GM12864 (cell line): ENCODE results near the gene SRGAP3.

ENCODE experiments used
- DNase-seq: peaks from one replicate; pipeline ENCODE4 v3.0.0-alpha.2; 2011; ENCODE audit warnings: low read depth
- H3K4me3 ChIP-seq: 2 replicates; pipeline ENCODE4 v1.5.1; 2011; ENCODE audit warnings: mild to moderate bottlenecking, low read depth, low read length, control low read depth
- TF ChIP-seq, protein P1 (sequence below): IDR thresholded peaks from 2 replicates; pipeline ENCODE4 v1.5.1; 2011; ENCODE audit warnings: low read depth, mild to moderate bottlenecking, moderate library complexity, low read length, control low read depth, inconsistent platforms; ENCODE audit errors: missing control alignments

Gene SRGAP3

GRCh38 chr3:9222049-9222448 lies 27.4 kb downstream of the SRGAP3 start:
- TF ChIP-seq, protein P1, sequence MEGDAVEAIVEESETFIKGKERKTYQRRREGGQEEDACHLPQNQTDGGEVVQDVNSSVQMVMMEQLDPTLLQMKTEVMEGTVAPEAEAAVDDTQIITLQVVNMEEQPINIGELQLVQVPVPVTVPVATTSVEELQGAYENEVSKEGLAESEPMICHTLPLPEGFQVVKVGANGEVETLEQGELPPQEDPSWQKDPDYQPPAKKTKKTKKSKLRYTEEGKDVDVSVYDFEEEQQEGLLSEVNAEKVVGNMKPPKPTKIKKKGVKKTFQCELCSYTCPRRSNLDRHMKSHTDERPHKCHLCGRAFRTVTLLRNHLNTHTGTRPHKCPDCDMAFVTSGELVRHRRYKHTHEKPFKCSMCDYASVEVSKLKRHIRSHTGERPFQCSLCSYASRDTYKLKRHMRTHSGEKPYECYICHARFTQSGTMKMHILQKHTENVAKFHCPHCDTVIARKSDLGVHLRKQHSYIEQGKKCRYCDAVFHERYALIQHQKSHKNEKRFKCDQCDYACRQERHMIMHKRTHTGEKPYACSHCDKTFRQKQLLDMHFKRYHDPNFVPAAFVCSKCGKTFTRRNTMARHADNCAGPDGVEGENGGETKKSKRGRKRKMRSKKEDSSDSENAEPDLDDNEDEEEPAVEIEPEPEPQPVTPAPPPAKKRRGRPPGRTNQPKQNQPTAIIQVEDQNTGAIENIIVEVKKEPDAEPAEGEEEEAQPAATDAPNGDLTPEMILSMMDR, result no peak

DNA sequence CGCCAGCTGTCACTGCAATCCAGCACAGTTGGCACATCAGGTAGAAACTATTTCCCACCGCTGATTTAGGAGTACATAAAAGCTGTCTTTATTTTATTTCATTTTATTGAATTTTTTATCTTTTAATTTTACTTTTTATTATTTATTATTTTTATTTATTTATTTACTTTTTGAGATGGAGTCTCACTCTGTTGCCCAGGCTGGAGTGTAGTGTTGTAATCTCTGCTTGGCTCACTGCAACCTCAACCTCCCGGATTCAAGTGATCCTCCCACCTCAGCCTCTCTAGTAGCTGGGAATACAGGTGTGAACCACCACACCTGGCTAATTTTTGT lies 31.0 kb downstream of the SRGAP3 start:
- no peak overlapping the region for H3K4me3 ChIP-seq
- TF ChIP-seq, protein P1, result no peak

More at GRCh38 chr3:9222049-9222448, 27.4 kb downstream of the SRGAP3 start:
- no peak for DNase-seq
- no peak overlapping the region for H3K4me3 ChIP-seq

DNA sequence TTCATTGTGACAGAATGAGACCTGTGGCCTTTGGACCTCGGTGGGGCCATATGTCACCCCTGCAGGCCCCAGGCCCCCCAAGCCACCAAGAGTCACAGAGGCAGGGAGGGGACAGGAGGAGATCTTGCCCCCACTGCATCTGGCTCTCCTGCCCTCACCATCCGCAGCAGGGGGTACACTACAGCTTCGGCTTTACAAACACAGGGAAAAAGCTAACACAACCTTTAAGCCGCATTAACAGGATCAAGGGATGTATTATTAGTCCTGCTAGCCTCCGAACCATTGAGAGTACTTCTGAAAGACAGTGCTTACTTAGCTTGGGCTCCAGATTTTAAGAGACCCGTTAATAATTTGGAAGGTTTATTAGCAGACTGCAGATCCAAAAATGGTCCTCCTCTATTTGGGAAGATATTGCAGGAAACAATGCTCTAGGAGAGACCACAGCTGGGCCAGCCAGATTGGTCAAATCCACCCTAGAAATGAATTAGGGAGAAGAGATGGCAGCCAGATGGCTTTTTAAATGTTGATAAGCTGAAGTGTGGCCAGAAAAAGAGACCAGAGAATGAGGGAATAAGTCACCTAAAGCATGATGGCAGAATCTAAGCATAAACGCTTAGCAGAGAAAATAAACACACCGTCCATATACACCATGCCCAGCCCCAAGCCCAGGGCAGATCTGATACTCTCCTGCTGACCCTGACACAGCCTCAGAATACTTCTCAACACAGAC lies 31.5 kb downstream of the SRGAP3 start:
- DNase-seq, result no peak
- TF ChIP-seq, protein P1, result no peak
- no peak overlapping the region for H3K4me3 ChIP-seq

More for the DNA sequence above, 31.0 kb downstream of the SRGAP3 start:
- no peak for DNase-seq

GRCh38 chr3:9216736-9217135 lies 32.7 kb downstream of the SRGAP3 start:
- DNase-seq, result no peak
- no peak overlapping the region for H3K4me3 ChIP-seq
- TF ChIP-seq, protein P1, result no peak

- no peak overlapping the region for H3K4me3 ChIP-seq
- no peak for DNase-seq
- TF ChIP-seq, protein P1, result no peak
These were observed 34.8 kb downstream of the SRGAP3 start for GRCh38 chr3:9214599-9214998.

GRCh38 chr3:9214185-9214584 lies 35.3 kb downstream of the SRGAP3 start:
- no peak overlapping the region for H3K4me3 ChIP-seq
- no peak for DNase-seq
- TF ChIP-seq, protein P1, result no peak

DNA sequence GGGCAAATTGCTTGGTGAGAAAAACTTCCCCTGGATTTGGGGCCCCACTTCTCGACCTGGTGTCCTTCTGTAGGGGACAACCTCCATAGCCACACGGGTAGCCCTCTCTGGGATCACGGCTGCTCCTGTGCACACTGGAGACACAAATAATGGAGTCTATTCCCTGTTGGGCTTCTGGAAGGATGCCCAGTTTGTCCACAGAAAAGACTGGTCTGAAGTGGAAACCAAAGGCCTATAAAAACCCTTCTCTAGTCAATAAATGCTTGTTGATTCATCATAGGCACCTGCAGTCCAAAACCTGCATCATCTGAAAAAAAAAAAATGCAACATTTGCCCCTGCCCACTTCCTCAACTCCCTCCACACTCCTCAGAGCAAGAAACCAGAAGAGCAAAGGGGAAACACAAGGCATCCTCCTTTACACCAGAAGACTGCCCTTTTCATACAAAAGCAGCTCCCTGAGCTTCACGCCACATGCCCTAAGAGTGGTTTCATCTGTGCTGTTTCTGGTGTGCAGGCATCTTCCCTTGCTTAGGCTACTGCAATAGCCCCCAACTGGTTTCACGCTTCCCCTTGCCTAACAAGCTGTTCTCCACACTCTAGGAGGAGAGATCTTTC lies 36.3 kb downstream of the SRGAP3 start:
- no peak overlapping the region for H3K4me3 ChIP-seq
- TF ChIP-seq, protein P1, result no peak
- no peak for DNase-seq
